GM12891 (cell line): ENCODE data around the gene PPP2R2D.
"Not testable (repeated sequence)": the region's sequence is repeated elsewhere in the genome, so short reads cannot be mapped to it uniquely, and the experiment has no call there.

Experiments
- DNase-seq: peaks from one replicate; pipeline ENCODE4 v3.0.0; 2011; ENCODE audit warnings: low spot score; ENCODE audit not compliant: insufficient read length
- FAIRE-seq: peaks from 2 replicates; lab custom pipeline; 2011; peaks lifted over from hg19 to GRCh38; lab: Jason Lieb, UNC
- PAX5 ChIP-seq: IDR thresholded peaks from 2 replicates; pipeline ENCODE4 v1.6.1; 2011; ENCODE audit warnings: low read length, moderate library complexity, mild to moderate bottlenecking; ENCODE audit not compliant: insufficient read depth, severe bottlenecking
- POLR2A ChIP-seq: IDR thresholded peaks from 2 replicates; pipeline ENCODE4 v1.6.1; 2011; ENCODE audit warnings: low read depth, low read length, control low read depth
- POLR2AphosphoS5 ChIP-seq: IDR thresholded peaks from 2 replicates; pipeline ENCODE4 v1.6.1; 2011; ENCODE audit warnings: low read depth, low read length, control low read depth
- POU2F2 ChIP-seq: IDR thresholded peaks from 2 replicates; pipeline ENCODE4 v1.6.1; 2011; ENCODE audit warnings: low read depth, mild to moderate bottlenecking, control low read depth, low read length, moderate library complexity
- SPI1 ChIP-seq: IDR thresholded peaks from 2 replicates; pipeline ENCODE4 v1.6.1; 2011; ENCODE audit warnings: low read depth, low read length, control low read depth
- TAF1 ChIP-seq: IDR thresholded peaks from 2 replicates; pipeline ENCODE4 v1.6.1; 2011; ENCODE audit warnings: low read depth, low read length, control low read depth

Gene PPP2R2D

DNA sequence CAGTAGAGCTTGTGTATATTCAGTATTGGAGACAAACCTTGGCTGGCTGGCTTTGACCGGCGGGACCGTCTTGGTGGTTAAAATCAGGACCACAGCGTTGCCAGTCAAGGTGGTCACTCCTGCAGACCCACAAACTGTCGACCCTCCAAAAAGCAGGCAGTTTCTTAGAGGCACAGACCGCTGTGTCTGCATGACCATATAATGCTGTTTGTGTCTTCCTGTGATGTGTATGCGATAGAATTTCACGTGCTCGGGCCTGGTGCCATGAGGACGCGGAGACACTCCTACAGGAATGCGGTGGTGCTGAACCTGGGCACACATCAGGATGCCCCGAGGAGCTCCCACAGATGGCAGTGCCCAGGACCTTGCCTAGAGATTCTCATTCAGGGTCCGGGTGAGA lies 46.1 kb downstream of the PPP2R2D start:
- TF ChIP-seq POLR2A, result no peak
- TF ChIP-seq POU2F2, result no peak
- no peak for TF ChIP-seq POLR2AphosphoS5
- no peak for TF ChIP-seq SPI1
- TF ChIP-seq TAF1, result no peak
- TF ChIP-seq PAX5, result no peak
- FAIRE-seq (no peak), DNase-seq (no peak)

DNA sequence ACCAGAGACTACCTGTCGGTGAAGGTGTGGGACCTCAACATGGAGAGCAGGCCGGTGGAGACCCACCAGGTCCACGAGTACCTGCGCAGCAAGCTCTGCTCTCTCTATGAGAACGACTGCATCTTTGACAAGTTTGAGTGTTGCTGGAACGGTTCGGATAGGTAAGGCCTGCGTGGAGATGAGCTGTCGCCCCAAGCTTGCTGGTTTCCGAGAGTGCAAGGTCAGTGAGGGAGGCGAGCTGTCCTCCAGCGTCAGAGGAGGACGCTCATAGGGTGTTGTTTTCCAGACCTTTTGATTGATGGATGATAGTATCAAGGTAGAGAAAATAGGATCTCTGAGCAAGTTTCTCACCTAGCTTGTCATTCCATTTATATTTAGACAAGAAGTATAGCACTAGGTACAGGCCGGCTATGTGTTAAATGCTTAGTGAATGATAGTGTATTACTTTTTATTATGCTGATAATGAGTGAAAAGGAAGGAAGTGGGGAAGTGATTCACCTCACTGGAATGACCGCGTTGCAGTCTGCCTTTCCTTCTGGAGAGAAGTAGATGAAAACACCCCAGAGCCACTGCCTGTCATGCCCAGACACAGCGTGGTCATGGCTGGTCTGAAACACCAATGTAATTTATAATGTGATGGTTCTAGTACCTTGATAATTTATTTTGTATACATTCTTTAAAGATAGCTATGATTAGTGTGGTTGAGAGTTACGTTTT lies 47.0 kb downstream of the PPP2R2D start:
- FAIRE-seq (no peak), DNase-seq (no peak)
- TF ChIP-seq PAX5, result no peak
- TF ChIP-seq POLR2AphosphoS5, result no peak
- TF ChIP-seq POLR2A, result no peak
- no peak for TF ChIP-seq SPI1
- TF ChIP-seq TAF1, result no peak
- no peak for TF ChIP-seq POU2F2

DNA sequence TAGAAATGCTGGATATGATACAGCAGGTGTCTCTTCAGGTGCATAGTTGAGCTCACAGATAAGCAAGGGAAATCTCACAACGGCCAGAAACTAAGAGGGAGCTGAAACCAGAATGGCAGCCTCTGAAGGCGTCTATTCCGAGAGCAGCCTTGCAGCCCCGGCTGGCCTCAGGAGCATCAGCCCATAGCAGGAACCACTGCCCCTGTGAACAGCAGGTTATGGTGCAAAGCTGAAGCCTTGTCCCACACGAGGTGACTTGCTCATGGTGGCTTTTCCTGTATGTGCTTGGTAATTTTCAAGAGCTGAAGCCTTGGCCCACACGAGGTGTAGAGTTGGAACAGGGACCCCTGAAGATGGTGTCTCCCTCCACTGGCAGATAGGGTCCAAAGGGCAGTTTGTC lies 47.7 kb downstream of the PPP2R2D start:
- FAIRE-seq (no peak), DNase-seq (no peak)
- no peak for TF ChIP-seq PAX5
- TF ChIP-seq POLR2AphosphoS5, result no peak
- TF ChIP-seq SPI1, result no peak
- TF ChIP-seq POLR2A, result no peak

- DNase-seq, result no peak
- TF ChIP-seq POLR2A (no peak), PAX5 (no peak), POLR2AphosphoS5 (no peak), SPI1 (no peak), TAF1 (no peak), POU2F2 (no peak)
- no peak for FAIRE-seq
Measured at GRCh38 chr10:131949041-131949862, 48.4 kb downstream of the PPP2R2D start.

GRCh38 chr10:131949908-131950307 lies 49.1 kb downstream of the PPP2R2D start:
- FAIRE-seq, DNase-seq: not testable (repeated sequence)

- FAIRE-seq (no peak), DNase-seq (no peak)
- no peak for TF ChIP-seq POU2F2
- no peak for TF ChIP-seq SPI1
- no peak for TF ChIP-seq PAX5
- TF ChIP-seq TAF1, result no peak
- TF ChIP-seq POLR2A, result no peak
Measured at GRCh38 chr10:131954356-131954965, 53.7 kb downstream of the PPP2R2D start.

GRCh38 chr10:131955591-131956340 lies 55.0 kb downstream of the PPP2R2D start:
- FAIRE-seq (no peak), DNase-seq (no peak)
- TF ChIP-seq POLR2A, result no peak
- TF ChIP-seq POLR2AphosphoS5, result no peak
- TF ChIP-seq POU2F2, result no peak
- TF ChIP-seq TAF1, result no peak
- no peak for TF ChIP-seq SPI1
- TF ChIP-seq PAX5, result no peak

- FAIRE-seq (no peak), DNase-seq (no peak)
- no peak for TF ChIP-seq TAF1
Measured at GRCh38 chr10:131959841-131960240, 59.0 kb downstream of the PPP2R2D start.

DNA sequence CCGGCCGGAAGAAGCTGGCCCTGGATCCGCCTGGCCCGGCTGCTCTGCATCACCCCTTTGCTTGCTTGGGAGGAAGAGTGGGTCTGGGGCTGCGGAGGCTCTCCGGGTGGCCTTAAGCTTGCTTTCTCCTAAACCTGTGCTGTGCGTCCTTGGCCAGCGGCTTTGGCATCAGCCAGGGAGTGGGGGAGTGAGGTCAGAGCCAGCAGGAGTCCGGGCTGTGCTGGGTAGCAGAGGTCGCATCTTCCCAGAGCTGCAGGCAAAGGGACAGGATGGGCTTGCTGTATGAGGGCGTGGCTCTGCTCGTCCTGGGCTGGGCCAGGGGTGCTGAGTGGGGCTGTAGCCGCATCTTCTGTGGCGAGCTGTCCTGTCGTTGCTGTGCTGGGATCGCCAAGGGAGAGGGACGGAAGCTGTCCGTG lies 59.8 kb downstream of the PPP2R2D start:
- FAIRE-seq, result no peak
- DNase-seq, result no peak
- TF ChIP-seq SPI1, result no peak
- TF ChIP-seq POLR2A, result no peak
- TF ChIP-seq POLR2AphosphoS5, result no peak
- TF ChIP-seq TAF1, result no peak
- TF ChIP-seq PAX5, result no peak
